Upper lobe of left lung (tissue), 4 donors: Measurements from ENCODE around the gene ACAP3.
"Not testable (repeated sequence)": the region's sequence is repeated elsewhere in the genome, so short reads cannot be mapped to it uniquely, and the experiment has no call there.

Source experiments
- EP300 ChIP-seq, 4 donors: sonication (generic); formaldehyde crosslinking; IDR thresholded peaks; one replicate each; pipeline ENCODE4 v1.5.1; 2017; ENCODE audit warnings: antibody characterized with exemption in 4 of 4, control low read depth in 2 of 4
- TF ChIP-seq, protein P1 (sequence below), 6 experiments: fragments of 450-650 bp in 4 of 6; fragments of 200-600 bp in 2 of 6; sonication (generic) in 2 of 6; IDR thresholded peaks; one replicate each; pipeline ENCODE4 v1.5.1; 2016 to 2019; ENCODE audit warnings: antibody characterized with exemption in 6 of 6

DNA sequence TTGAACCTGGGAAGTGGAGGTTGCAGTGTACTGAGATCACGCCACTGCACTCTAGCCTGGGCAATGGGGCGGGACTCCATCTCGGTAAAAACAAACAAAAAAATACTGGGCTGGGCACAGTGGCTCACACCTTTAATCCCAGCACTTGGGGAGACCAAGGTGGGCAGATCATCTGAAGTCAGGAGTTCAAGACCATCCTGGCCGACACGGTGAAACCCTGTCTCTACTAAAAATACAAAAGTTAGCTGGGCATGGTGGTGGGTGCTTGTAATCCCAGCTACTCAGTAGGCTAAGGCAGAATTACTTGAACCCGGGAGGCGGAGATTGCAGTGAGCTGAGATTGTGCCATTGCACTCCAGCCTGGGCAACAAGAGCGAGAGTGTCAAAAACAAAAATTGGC lies 8.5 kb upstream of the ACAP3 start:
- TF ChIP-seq, protein P1, sequence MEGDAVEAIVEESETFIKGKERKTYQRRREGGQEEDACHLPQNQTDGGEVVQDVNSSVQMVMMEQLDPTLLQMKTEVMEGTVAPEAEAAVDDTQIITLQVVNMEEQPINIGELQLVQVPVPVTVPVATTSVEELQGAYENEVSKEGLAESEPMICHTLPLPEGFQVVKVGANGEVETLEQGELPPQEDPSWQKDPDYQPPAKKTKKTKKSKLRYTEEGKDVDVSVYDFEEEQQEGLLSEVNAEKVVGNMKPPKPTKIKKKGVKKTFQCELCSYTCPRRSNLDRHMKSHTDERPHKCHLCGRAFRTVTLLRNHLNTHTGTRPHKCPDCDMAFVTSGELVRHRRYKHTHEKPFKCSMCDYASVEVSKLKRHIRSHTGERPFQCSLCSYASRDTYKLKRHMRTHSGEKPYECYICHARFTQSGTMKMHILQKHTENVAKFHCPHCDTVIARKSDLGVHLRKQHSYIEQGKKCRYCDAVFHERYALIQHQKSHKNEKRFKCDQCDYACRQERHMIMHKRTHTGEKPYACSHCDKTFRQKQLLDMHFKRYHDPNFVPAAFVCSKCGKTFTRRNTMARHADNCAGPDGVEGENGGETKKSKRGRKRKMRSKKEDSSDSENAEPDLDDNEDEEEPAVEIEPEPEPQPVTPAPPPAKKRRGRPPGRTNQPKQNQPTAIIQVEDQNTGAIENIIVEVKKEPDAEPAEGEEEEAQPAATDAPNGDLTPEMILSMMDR (IDR thresholded peaks at IDR 0.05) = not testable (repeated sequence)
- TF ChIP-seq EP300 (IDR thresholded peaks at IDR 0.05) = not testable (repeated sequence)
